ENCODE results near the gene DPYSL5.
A peak's percentile ranks its signal among the peaks of the same experiment; 100 is the strongest.

Gene DPYSL5

DNA sequence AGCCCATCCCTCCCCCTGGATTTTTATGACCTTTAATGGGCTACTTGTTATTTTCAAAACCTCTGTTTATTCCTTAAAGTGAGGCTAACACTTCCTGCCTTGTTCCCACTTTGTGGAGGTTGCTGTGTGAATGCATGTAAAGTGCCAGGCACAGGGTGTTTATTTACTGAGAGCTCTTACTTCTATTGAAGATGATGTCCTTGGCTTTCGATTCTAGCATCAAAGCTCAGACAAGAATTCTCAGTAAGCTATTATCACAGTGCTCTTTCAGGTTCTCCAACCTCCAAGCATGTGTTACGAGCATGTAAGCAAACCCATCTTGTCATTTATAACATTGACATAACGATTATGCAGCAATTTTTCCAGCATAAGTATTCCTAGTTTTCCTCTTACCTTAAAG lies 44.2 kb downstream of the DPYSL5 start:
- DNase-seq = peak in 6 of 42 donors; percentile 5 to 36 (median 13)
- intact Hi-C loops (cut with DNase I) = no loop called here

GRCh38 chr2:26892922-26893524 lies 45.1 kb downstream of the DPYSL5 start:
- DNase-seq = peak in 9 of 42 donors; percentile 6 to 39 (median 13)
- intact Hi-C loops (cut with DNase I) = no loop called here

DNA sequence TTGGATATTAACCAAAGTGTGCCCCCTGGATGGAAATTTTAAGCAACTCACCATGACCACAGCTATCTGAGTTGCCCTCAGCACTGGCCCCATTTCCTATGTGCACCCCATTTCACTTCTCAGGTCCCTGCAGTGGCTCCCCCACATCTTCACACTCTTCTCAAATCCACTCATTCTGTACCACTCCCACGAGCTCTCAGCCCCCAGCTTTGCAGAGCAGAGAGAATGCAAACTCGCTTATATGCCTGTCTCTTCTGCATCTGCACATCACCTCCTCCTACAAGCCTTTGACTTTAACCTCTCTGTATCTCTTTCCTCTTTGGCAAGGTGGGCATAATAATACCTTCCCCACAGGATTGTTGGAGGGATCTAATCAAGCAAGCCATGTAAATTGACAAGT lies 46.2 kb downstream of the DPYSL5 start:
- intact Hi-C loops (cut with DNase I) = no loop called here
- peak in 33 of 42 donors; percentile 35 to 89 (median 61) for DNase-seq

DNA sequence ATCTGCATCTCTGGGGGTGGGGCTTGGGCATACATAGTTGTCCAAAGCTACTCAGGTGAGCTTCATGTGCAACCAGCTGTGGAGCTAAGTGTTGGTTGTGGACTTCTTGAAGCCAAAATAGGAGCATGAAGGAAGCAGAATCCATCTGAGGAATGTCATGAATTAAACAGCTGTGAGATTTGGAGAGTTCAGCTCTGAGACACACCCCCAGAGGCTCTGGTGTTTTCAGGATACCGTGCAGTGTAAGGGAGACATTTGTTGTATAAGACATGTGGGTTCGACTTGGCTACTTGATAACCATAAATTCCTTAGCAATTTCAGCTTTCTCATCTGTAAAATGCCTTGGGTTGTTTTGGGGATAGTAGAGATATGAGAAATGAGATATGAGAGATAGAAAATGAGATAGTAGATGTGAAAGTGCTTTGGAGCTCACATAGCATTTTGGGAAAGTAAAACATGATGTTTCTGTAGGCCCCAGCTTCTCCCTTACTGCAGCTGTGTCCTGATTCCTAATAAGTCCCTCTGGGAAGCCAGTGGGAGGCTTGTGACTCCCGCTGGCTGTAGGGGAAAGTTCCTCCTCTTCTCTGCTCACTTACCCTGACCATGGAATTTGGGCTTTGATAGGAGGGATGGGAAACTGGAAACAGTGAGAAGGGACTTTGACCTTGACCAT lies 50.0 kb downstream of the DPYSL5 start:
- DNase-seq = peak in 7 of 42 donors; percentile 2 to 35 (median 12)
- intact Hi-C loops (cut with DNase I) = no loop called here

DNA sequence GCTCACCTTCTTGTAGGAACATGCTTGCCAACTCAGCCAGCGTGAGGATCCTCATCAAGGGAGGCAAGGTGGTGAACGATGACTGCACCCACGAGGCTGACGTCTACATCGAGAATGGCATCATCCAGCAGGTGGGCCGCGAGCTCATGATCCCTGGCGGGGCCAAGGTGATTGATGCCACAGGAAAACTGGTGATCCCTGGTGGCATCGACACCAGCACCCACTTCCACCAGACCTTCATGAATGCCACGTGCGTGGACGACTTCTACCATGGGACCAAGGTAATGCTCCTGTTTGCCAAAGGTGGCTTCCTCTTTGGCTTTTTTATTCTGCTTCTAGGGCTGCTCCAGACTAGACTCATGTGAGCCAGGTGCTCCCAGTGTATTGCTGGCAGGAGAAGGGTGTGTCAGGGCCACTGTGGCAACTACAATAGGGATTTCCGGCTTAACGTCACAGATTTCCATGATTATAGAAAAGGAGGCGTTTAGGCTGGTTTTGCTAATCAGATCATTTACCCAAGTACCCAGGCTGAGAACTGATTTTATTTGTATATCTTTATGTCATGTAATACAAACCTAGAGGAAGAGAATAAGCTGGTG lies 50.6 kb downstream of the DPYSL5 start:
- peak in 24 of 42 donors; percentile 35 to 80 (median 58) for DNase-seq
- intact Hi-C loops (cut with DNase I) = no loop called here

GRCh38 chr2:26899500-26900164 lies 51.7 kb downstream of the DPYSL5 start:
- intact Hi-C loops (cut with DNase I) = no loop called here
- DNase-seq = peak in 7 of 42 donors; percentile 6 to 32 (median 16)

DNA sequence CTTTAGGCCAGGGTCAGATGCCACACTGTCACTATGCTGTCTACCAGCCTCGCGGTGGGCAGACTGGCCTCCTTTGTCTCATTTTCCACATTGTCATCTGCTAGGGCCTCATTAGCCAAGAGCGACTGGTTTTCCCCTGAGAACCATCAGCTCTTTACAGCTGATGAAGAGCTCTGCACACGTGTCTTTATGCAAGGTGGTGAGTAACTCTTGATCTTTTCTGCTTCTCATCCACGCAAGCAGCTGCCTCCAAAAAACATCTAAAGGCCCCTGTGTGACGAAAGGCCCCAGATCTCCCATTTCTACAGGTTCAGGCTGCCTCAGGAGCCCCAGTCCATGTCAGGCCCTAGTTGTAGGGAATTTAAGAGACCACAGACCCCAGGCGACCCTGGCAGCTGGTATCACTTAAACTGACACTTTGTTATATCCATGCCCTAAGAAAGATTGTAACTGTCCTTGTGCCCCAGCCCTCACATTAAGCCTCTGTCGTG lies 52.9 kb downstream of the DPYSL5 start:
- peak in 22 of 42 donors; percentile 32 to 78 (median 46) for DNase-seq
- intact Hi-C loops (cut with DNase I) = no loop called here

DNA sequence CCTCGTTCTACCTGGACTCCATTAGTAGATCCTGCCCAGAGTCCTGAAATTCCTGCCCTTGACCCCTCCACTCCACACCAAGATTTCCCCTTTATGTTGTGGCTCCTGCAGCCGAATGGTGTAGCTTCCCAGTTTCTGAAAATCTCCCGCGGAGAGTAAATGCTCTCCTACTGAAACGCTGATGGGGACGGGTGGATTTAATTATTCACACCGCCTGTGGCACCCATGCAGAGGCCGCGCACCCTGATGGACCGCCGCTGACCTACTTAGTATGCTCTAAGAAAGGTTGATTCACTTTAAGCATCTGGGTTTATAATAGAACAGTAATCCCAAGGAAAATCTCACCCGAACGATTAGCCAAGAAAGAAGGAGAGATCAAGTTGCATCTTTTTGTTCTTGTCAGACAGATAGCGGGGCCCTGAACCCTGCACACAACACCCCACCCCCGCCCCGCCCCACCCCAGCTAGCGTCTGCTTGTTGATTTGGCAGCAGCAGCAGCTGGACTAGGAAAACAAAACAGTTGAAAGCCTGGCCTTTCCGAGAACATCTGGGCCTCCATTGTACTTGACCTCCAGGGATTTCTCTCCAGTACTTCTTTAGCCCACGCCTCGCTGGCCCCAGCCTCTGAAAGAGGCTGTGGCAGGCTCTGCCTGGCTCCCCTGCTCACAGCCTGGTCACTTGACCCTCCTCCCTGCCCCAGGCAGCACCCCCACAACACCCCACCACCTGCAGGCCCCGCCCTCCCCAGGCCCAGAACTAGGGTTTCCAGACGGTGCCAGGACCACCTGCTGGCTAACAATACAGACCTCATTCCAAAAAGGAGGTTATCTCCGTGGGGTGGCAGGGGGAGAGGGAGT lies 53.6 kb downstream of the DPYSL5 start:
- intact Hi-C loops (cut with DNase I) = no loop called here
- peak in 25 of 42 donors; percentile 30 to 78 (median 55) for DNase-seq

DNA sequence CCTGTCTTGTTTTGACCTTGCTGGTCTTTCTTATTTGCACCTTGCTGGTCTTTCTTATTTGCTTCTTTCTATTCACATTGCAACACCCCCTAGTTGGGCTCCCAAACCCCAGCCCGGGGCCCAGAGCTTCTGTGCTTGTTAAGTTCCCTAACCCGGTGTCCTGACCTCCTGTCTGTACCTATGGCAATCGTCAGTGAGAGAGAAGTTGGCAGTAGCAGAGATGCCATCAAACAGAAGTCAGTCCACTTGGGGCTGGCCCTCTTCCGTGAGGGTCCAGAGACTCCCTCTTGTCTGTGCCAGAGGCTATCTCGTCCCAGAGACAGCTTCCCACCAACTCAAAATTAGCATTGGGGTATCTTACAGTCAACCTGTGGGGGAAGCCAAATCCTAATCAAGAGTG lies 55.7 kb downstream of the DPYSL5 start:
- peak in 3 of 42 donors; percentile 13 to 23 (median 18) for DNase-seq

GRCh38 chr2:26904839-26905238 lies 56.9 kb downstream of the DPYSL5 start:
- intact Hi-C loops (cut with DNase I) = no loop called here
- peak in 2 of 42 donors; percentile 18 to 21 for DNase-seq

More for the DNA sequence above, 55.7 kb downstream of the DPYSL5 start:
- intact Hi-C loops (cut with DNase I) = no loop called here

- peak in 3 of 42 donors; percentile 15 to 43 (median 30) for DNase-seq
- intact Hi-C loops (cut with DNase I) = no loop called here
Measured at GRCh38 chr2:26905341-26906198, 57.6 kb downstream of the DPYSL5 start.

DNA sequence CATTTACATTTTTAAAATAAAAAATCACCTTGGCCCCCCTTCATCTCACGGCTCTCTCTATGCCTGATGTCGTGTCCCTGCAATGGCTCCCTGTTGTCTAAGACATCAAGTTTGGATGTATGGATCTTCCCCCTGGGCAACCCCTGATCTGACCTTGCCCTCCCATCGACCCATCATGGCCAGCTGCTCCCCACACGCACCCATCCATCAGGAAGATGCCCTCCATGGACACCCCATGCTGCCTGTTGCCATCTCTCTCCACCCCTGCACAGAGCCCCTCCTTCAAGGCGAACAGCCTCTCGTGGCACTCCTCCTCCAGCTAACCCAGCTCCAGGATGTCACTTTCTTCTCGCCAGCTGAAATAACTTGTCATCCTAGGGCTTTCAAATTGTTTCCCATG lies 59.5 kb downstream of the DPYSL5 start:
- peak in 1 of 42 donors; percentile 15 for DNase-seq
- intact Hi-C loops (cut with DNase I) = no loop called here

GRCh38 chr2:26910176-26910575 lies 62.2 kb downstream of the DPYSL5 start:
- DNase-seq = no peak
- intact Hi-C loops (cut with DNase I) = no loop called here

DNA sequence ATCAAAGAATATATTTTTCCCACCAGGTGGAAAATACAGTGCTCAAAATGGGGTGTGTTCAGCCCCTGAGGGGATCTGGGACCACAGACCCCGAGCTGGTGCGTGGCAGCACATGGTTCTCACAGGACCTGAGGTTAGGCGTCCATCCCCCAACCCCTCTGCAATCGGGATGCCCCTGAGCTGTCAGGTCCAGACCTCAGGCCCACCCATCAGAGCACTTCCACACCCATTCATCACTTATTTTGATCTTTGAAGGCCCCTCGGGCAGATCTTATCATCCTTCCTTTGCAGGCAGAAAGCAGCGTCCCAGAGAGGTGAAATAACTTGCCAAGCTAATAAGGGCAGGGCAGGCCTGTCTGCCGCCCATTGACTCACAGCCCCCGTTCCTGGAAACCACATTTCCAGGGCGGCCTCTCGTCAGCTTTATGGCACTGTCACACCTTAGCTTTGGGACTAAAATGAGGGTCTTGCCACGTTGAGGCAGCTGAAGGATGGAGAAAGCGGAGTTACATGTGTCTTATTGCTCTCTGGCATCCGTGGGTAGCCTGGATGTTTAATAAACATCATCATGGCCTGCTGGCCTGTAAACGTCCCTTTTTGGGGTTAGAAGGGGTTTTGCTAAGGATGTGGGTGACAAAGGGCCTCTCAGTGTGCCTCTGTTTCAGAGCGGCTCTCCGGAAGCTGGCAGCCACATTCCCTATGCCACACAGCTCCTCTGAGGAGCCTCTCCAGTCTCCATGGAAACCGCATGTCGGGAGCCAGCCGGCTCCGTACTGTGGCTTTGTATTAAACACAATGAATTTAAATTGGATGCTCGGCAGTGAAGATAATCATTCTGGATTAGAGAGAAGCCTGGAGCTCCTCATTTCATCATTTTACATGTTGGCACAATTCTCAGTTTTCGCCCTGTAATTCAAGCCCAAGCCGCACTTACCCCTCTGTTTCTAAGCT lies 64.3 kb downstream of the DPYSL5 start:
- intact Hi-C loops (cut with DNase I) = no loop called here
- DNase-seq = peak; percentile 69 to 94 (median 85)

- DNase-seq = peak in 3 of 42 donors; percentile 45 to 52 (median 51)
- intact Hi-C loops (cut with DNase I) = no loop called here
Measured at GRCh38 chr2:26913606-26913998, 65.7 kb downstream of the DPYSL5 start.

DNA sequence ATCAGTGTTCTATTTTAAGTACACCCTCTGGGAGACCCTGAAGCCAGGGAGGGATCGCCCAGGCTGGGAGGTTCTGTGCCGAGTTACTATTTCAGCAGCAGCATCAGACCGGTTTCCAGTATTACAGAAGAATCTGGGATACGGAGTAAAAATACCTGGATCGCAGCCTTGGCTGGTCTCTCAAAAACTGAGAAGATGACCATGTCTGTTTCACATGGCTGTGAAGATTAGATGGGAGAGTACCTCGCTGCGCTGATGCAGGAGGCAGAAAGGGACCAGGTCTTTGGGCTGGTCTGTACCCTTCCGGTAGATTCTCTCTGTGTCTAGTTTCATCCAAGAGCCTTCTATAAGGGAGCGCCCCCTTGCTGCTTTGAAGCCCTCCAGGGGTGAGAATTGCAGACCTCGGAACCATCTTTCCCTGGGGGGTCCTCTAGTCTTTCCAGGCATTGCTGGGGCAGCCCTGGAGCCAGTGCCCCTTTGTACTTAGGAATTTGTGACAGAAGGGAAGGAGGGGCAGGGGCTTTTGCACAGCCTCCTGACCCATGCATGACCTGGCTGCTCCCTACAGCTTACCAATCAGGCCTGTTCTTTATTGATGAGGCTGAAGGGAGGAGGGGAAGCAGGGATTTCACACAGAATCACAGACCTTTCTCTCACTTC lies 66.2 kb downstream of the DPYSL5 start:
- intact Hi-C loops (cut with DNase I) = no loop called here
- peak in 2 of 42 donors; percentile 25 to 43 for DNase-seq
